HepG2 (cell line): ENCODE results near the gene EEFSEC. TPM values are rescaled to one million over a fixed set of nuclear protein-coding genes. Genes with fewer than 3 reads are reported as not detected.

Experiments used
- ATAC-seq: fragments of 200-7000 bp; cut with Tn5 transposase; 3 replicates; pipeline ENCODE4 v1.9.1; 2020; ENCODE audit warnings: mild to moderate bottlenecking, moderate library complexity
- BruUV-seq: library from RNA; stranded (reverse); fragments of 400-500 nt; replicated peaks from 2 replicates; lab custom pipeline; 2021; lab: Mats Ljungman, UMichigan
- CTCF ChIA-PET: fragments of 300-600 bp; formaldehyde crosslinking; extraction: SDS; loops from one replicate; lab custom pipeline; 2021; ENCODE audit warnings: low total read pairs, inconsistent platforms, low intra/inter-chr PET ratio; lab: Yijun Ruan, JAX
- POLR2A ChIA-PET: fragments of 350-600 bp; sonication (Branson Sonifier 250); formaldehyde crosslinking; loops from one replicate; lab custom pipeline; 2020; ENCODE audit warnings: antibody characterized with exemption, inconsistent platforms; lab: Yijun Ruan, JAX
- DNase-seq: peaks from one replicate; pipeline ENCODE4 v3.0.0-alpha.2; 2015; ENCODE audit warnings: low spot score
- FAIRE-seq: peaks from 3 replicates; lab custom pipeline; 2011; peaks lifted over from hg19 to GRCh38; lab: Jason Lieb, UNC
- H2AFZ ChIP-seq: one replicate; pipeline ENCODE4 v1.6.1; 2011; ENCODE audit warnings: low read length, inconsistent platforms
- H3K27ac ChIP-seq: fragments of 300-600 bp; 3 replicates; pipeline ENCODE4 v1.8.0; 2011; ENCODE audit warnings: mixed run types, mild to moderate bottlenecking, mixed read lengths, low read length, inconsistent platforms; ENCODE audit not compliant: insufficient read depth; ENCODE audit errors: extremely low read length
- H3K27me3 ChIP-seq, 2 experiments: fragments of 200-600 bp in 1 of 2; 2 replicates in 1 of 2; 3 replicates in 1 of 2; pipeline versions ENCODE4 v1.6.0 to v1.8.0; 2011; ENCODE audit warnings: low read length in 2 of 2, mild to moderate bottlenecking in 2 of 2, moderate library complexity in 2 of 2, inconsistent platforms in 1 of 2; ENCODE audit not compliant: insufficient read depth in 2 of 2, control insufficient read depth in 1 of 2
- H3K36me3 ChIP-seq, 2 experiments: fragments of 200-600 bp in 1 of 2; replicated peaks in 1 of 2; 2 replicates in 1 of 2; 3 replicates in 1 of 2; pipeline versions ENCODE4 v1.5.1 to v1.8.0; 2011; ENCODE audit warnings: low read length in 2 of 2, inconsistent platforms in 1 of 2; ENCODE audit not compliant: insufficient read depth in 2 of 2, control insufficient read depth in 1 of 2
- H3K4me1 ChIP-seq: 2 replicates; pipeline ENCODE4 v1.5.1; 2012; ENCODE audit warnings: low read length, inconsistent platforms; ENCODE audit not compliant: insufficient read depth
- H3K4me2 ChIP-seq: 2 replicates; pipeline ENCODE4 v1.6.0; 2011; ENCODE audit warnings: low read depth, low read length, inconsistent platforms
- H3K4me3 ChIP-seq, 3 experiments: fragments of 200-600 bp in 1 of 3; sonication (generic), shearing (Covaris generic) in 1 of 3; replicated peaks in 1 of 3; 2 replicates each; pipeline ENCODE4 v1.5.1; 2011 to 2016; ENCODE audit warnings: low read length in 3 of 3, inconsistent platforms in 2 of 3, low read depth in 2 of 3, mild to moderate bottlenecking in 2 of 3, control low read depth in 1 of 3, mixed read lengths in 1 of 3; ENCODE audit not compliant: insufficient read depth in 1 of 3
- H3K79me2 ChIP-seq: one replicate; pipeline ENCODE4 v1.6.1; 2011; ENCODE audit warnings: low read length, inconsistent platforms; ENCODE audit not compliant: insufficient read depth
- H3K9ac ChIP-seq: 2 replicates; pipeline ENCODE4 v1.6.0; 2011; ENCODE audit warnings: mild to moderate bottlenecking, low read depth, low read length, inconsistent platforms; ENCODE audit not compliant: insufficient read depth
- H3K9me3 ChIP-seq: 2 replicates; pipeline ENCODE4 v1.5.1; 2012; ENCODE audit warnings: mild to moderate bottlenecking, low read length
- H4K20me1 ChIP-seq: 2 replicates; pipeline ENCODE4 v1.6.0; 2011; ENCODE audit warnings: inconsistent platforms, mild to moderate bottlenecking, low read length, moderate library complexity; ENCODE audit not compliant: insufficient read depth
- ARHGAP35 ChIP-seq: sonication (generic); formaldehyde crosslinking; IDR thresholded peaks from 2 replicates; pipeline ENCODE4 v1.9.0; 2022; ENCODE audit warnings: mild to moderate bottlenecking, inconsistent platforms, moderate library complexity, missing genetic modification reagents, borderline replicate concordance
- CREB1 ChIP-seq, 2 experiments: fragments of 450-650 bp in 1 of 2; IDR thresholded peaks; 2 replicates each; pipeline ENCODE4 v1.6.1; 2016 to 2017; ENCODE audit warnings: control low read depth in 1 of 2, mild to moderate bottlenecking in 1 of 2, missing compliant biosample characterization in 1 of 2, missing genetic modification characterization in 1 of 2
- DPF2 ChIP-seq: sonication (generic); formaldehyde crosslinking; IDR thresholded peaks from 2 replicates; pipeline ENCODE4 v1.4.0; 2020; ENCODE audit warnings: mild to moderate bottlenecking, low read depth, missing genetic modification reagents, borderline replicate concordance
- HDAC2 ChIP-seq: sonication (generic); formaldehyde crosslinking; IDR thresholded peaks from 2 replicates; pipeline ENCODE4 v1.4.0; 2020; ENCODE audit warnings: missing genetic modification reagents
- IKZF1 ChIP-seq: fragments of 450-650 bp; IDR thresholded peaks from 2 replicates; pipeline ENCODE4 v1.7.1; 2016
- NONO ChIP-seq, 2 experiments: fragments of 450-650 bp in 1 of 2; sonication (generic) in 1 of 2; formaldehyde crosslinking in 1 of 2; IDR thresholded peaks in 1 of 2; conservative IDR thresholded peaks in 1 of 2; 2 replicates each; pipeline versions ENCODE4 v1.6.1 to v1.8.0; 2017 to 2022; ENCODE audit warnings: mild to moderate bottlenecking in 1 of 2, missing genetic modification reagents in 1 of 2, moderate library complexity in 1 of 2
- ZNF234 ChIP-seq: sonication (generic); formaldehyde crosslinking; conservative IDR thresholded peaks from 2 replicates; pipeline ENCODE4 v1.5.1; 2020; ENCODE audit warnings: mild to moderate bottlenecking, missing genetic modification reagents
- ZNF337 ChIP-seq: sonication (generic); formaldehyde crosslinking; IDR thresholded peaks from 2 replicates; pipeline ENCODE4 v1.5.1; 2020; ENCODE audit warnings: missing genetic modification reagents, low read depth, mild to moderate bottlenecking, borderline replicate concordance
- ZNF468 ChIP-seq: sonication (generic); formaldehyde crosslinking; IDR thresholded peaks from 2 replicates; pipeline ENCODE4 v1.8.0; 2022; ENCODE audit warnings: mild to moderate bottlenecking, moderate library complexity, missing genetic modification reagents
- ZNF605 ChIP-seq: sonication (generic); formaldehyde crosslinking; IDR thresholded peaks from 2 replicates; pipeline ENCODE4 v1.8.0; 2022; ENCODE audit warnings: mild to moderate bottlenecking, missing genetic modification reagents
- ZNF776 ChIP-seq: sonication (generic); formaldehyde crosslinking; IDR thresholded peaks from 2 replicates; pipeline ENCODE4 v1.4.0; 2020; ENCODE audit warnings: mild to moderate bottlenecking, missing genetic modification reagents
- ZSCAN12 ChIP-seq: sonication (generic); formaldehyde crosslinking; IDR thresholded peaks from 2 replicates; pipeline ENCODE4 v1.9.0; 2021; ENCODE audit warnings: mild to moderate bottlenecking, missing genetic modification reagents
- WGBS: methylation state at CpG from one replicate; pipeline ENCODE4 v1.1.6; 2017; ENCODE audit warnings: low lambda C conversion rate; 5-methylcytosine and 5-hydroxymethylcytosine counted together
- in situ Hi-C: cut with HindIII; loops from 2 replicates; pipeline ENCODE4 v1.10.0; 2017; ENCODE audit warnings: low pct_unique_long_range_greater_than_20kb; ENCODE audit not compliant: extremely low pct_ligation_motif_present
- intact Hi-C: fragments of 100-400 bp; cut with micrococcal nuclease; formaldehyde crosslinking; loops from one replicate; pipeline ENCODE4 v1.10.0; 2022; ENCODE audit not compliant: unreplicated experiment
- polyA plus RNA-seq, 8 experiments: library from polyadenylated mRNA; depleted of rRNA in 3 of 8; stranded (reverse) in 7 of 8; unstranded in 1 of 8; fragments of >200 nt; fragmentation: Illumina TruSeq in 4 of 8; extraction: Trizol in 4 of 8; gene quantifications; 2 replicates each; pipeline versions ENCODE4 v1.2.1 to v1.2.3, GENCODE V29; 2011 to 2016; ENCODE audit warnings: low read depth in 4 of 8, missing spikeins in 1 of 8, mixed read lengths in 1 of 8; ENCODE audit not compliant: insufficient read depth in 1 of 8
- total RNA-seq, 5 experiments: library from RNA; depleted of rRNA; stranded (reverse); fragments of >200 nt; fragmentation: Illumina TruSeq; extraction: Trizol; gene quantifications; 2 replicates each; pipeline ENCODE4 v1.2.3, GENCODE V29; 2016; ENCODE audit warnings: low read depth in 1 of 5
- TF ChIP-seq, protein P1 (sequence below), 2 experiments: sonication (generic) in 1 of 2; formaldehyde crosslinking in 1 of 2; IDR thresholded peaks; 2 replicates each; pipeline versions ENCODE4 v1.5.1 to v1.6.1; 2011 to 2020; ENCODE audit warnings: borderline replicate concordance in 1 of 2, low read depth in 1 of 2, low read length in 1 of 2, mild to moderate bottlenecking in 1 of 2, missing genetic modification reagents in 1 of 2, moderate library complexity in 1 of 2
- TF ChIP-seq, protein P2 (sequence below): sonication (generic); formaldehyde crosslinking; IDR thresholded peaks from 2 replicates; pipeline ENCODE4 v1.5.0; 2020; ENCODE audit warnings: mild to moderate bottlenecking, missing genetic modification reagents

EEFSEC gene
- total and polyA plus RNA-seq, 2 of the 13 experiments (the other 11 are each of a cell fraction or from before 2014, with no cell fraction given) = 6.4 to 24.2 TPM

DNA sequence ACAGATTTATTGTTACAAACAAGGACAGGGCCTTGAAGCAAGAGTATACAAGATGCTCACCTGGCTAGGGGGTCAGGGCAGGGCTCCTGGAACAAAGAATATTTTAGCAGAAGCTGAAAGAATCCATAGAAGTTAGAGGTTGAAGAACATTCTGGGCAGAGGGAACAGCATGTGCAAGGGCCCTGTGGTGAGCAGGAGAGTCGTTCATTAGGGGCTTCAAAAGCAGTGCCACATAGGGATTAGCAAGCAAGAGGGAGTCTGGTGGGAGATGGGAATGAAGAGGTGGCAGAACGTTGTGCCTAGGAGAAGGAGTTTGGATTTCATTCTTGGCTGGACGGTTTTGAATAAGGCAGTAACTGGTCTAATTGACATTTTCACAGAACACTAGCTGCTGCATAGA lies 290.5 kb downstream of the EEFSEC start:
- DNase-seq = no peak
- no TSS peak for BruUV-seq
- Histone ChIP-seq H3K4me1 (no peaks in the 10 kb centered on the region), H3K36me3 (no peaks in the 10 kb centered on the region), H3K27ac (no peak overlapping the region), H3K79me2 (no peaks in the 10 kb centered on the region), H3K4me2 (no peak overlapping the region), H3K4me3 (no peak overlapping the region), H3K27me3 (peaks cover 11 to 79% of the 10 kb centered on the region in 2 experiments), H3K9ac (no peak overlapping the region), H4K20me1 (no peaks in the 10 kb centered on the region), H2AFZ (no peak overlapping the region), H3K9me3 (no peaks in the 10 kb centered on the region)
- CTCF ChIA-PET = no interaction called here
- intact Hi-C loops = no loop called here
- in situ Hi-C loops = no loop called here
- WGBS = under 1% methylated on average over 3 of the region's 3 CpGs
- ATAC-seq = no peak
- TF ChIP-seq HDAC2 (CRISPR knock-in tag) (no peak), ZSCAN12 (CRISPR knock-in tag) (no peak), ZNF468 (CRISPR knock-in tag) (no peak)
- TF ChIP-seq, protein P1, sequence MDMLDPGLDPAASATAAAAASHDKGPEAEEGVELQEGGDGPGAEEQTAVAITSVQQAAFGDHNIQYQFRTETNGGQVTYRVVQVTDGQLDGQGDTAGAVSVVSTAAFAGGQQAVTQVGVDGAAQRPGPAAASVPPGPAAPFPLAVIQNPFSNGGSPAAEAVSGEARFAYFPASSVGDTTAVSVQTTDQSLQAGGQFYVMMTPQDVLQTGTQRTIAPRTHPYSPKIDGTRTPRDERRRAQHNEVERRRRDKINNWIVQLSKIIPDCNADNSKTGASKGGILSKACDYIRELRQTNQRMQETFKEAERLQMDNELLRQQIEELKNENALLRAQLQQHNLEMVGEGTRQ (IDR thresholded peaks at IDR 0.05; ENCODE audit: low read depth, low read length) = no peak
- TF ChIP-seq, protein P1 (CRISPR knock-in tag; IDR thresholded peaks at IDR 0.05; ENCODE audit: borderline replicate concordance) = no peak
- no peak for FAIRE-seq
- POLR2A ChIA-PET = no interaction called here

DNA sequence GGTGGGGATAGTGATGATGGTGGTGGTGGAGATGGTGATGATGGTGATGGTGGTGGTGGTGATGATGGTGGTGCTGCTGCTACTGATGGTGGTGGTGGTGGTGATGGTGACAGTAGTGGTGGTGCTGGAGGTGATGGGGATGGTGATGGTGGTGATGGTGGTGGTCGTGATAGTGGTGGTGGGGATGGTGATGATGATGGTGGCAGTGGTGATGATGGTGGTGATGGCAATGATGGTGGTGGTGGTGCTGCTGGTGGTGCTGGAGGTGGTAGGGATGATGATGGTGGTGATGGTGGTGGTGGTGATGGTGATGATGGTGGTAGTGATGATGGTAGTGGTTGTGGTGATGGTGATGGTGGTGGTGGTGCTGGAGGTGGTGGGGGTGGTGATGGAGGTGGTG lies 292.1 kb downstream of the EEFSEC start:
- no TSS peak for BruUV-seq
- POLR2A ChIA-PET = no interaction called here
- 0% methylated on average over 1 of the region's 1 CpG for WGBS

More for the DNA sequence above, 292.1 kb downstream of the EEFSEC start:
- no peaks in the 10 kb centered on the region for H3K36me3 ChIP-seq
- no peaks in the 10 kb centered on the region for H3K4me1 ChIP-seq
- peaks cover 7 to 79% of the 10 kb centered on the region in 2 experiments for H3K27me3 ChIP-seq
- no peak for ATAC-seq
- in situ Hi-C loops = no loop called here
- FAIRE-seq = no peak
- no peak overlapping the region for H3K4me2 ChIP-seq
- no peak overlapping the region for H3K4me3 ChIP-seq
- CTCF ChIA-PET = no interaction called here
- TF ChIP-seq ZNF337 (CRISPR knock-in tag) (no peak), CREB1 (IDR thresholded peaks at IDR 0.05) (peak; percentile 77), CREB1 (CRISPR knock-in tag; IDR thresholded peaks at IDR 0.05) (no peak), ARHGAP35 (CRISPR knock-in tag) (no peak), ZNF234 (CRISPR knock-in tag) (no peak), DPF2 (CRISPR knock-in tag) (no peak), IKZF1 (peak; percentile 13; the same call in 1 of the 2 replicates), NONO (IDR thresholded peaks at IDR 0.05) (0 out of 2 replicates have a peak, but pooled peaks have one; percentile 52), NONO (CRISPR knock-in tag; conservative IDR thresholded peaks at IDR 0.05) (no peak), ZNF776 (no peak), ZNF605 (CRISPR knock-in tag) (no peak)
- TF ChIP-seq, protein P2, sequence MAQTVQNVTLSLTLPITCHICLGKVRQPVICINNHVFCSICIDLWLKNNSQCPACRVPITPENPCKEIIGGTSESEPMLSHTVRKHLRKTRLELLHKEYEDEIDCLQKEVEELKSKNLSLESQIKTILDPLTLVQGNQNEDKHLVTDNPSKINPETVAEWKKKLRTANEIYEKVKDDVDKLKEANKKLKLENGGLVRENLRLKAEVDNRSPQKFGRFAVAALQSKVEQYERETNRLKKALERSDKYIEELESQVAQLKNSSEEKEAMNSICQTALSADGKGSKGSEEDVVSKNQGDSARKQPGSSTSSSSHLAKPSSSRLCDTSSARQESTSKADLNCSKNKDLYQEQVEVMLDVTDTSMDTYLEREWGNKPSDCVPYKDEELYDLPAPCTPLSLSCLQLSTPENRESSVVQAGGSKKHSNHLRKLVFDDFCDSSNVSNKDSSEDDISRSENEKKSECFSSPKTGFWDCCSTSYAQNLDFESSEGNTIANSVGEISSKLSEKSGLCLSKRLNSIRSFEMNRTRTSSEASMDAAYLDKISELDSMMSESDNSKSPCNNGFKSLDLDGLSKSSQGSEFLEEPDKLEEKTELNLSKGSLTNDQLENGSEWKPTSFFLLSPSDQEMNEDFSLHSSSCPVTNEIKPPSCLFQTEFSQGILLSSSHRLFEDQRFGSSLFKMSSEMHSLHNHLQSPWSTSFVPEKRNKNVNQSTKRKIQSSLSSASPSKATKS = no peak
- TF ChIP-seq, all 625 proteins: peak for 3
- H4K20me1 ChIP-seq = no peaks in the 10 kb centered on the region
- H2AFZ ChIP-seq = no peak overlapping the region
- H3K79me2 ChIP-seq = no peaks in the 10 kb centered on the region
- no peak overlapping the region for H3K27ac ChIP-seq
- no peaks in the 10 kb centered on the region for H3K9me3 ChIP-seq
- no peak for DNase-seq
- intact Hi-C loops = no loop called here
- H3K9ac ChIP-seq = no peak overlapping the region
